GM19468 (cell line): ENCODE results near the gene ZNF512B.
"Not testable (repeated sequence)": the region's sequence is repeated elsewhere in the genome, so short reads cannot be mapped to it uniquely, and the experiment has no call there.

Experiments used
- ATAC-seq: cut with Tn5 transposase; IDR thresholded peaks from one replicate; pipeline ENCODE4 v1.9.1; 2021; ENCODE audit warnings: mild to moderate bottlenecking, moderate library complexity, moderate number of reproducible peaks; ENCODE audit not compliant: unreplicated experiment; ENCODE audit errors: extremely low read depth

Gene ZNF512B

GRCh38 chr20:63937596-63937995 lies 32.1 kb downstream of the ZNF512B start:
- no peak for ATAC-seq

GRCh38 chr20:63935447-63935846 lies 34.3 kb downstream of the ZNF512B start:
- no peak for ATAC-seq

- no peak for ATAC-seq
These were observed 35.3 kb downstream of the ZNF512B start for GRCh38 chr20:63934271-63935068.

GRCh38 chr20:63933646-63934045 lies 36.1 kb downstream of the ZNF512B start:
- no peak for ATAC-seq

- ATAC-seq = no peak
These were observed 37.0 kb downstream of the ZNF512B start for GRCh38 chr20:63932606-63933160.

GRCh38 chr20:63931735-63932134 lies 38.0 kb downstream of the ZNF512B start:
- ATAC-seq = no peak

- no peak for ATAC-seq
These were observed 38.7 kb downstream of the ZNF512B start for GRCh38 chr20:63930971-63931553.

- ATAC-seq = not testable (repeated sequence)
These were observed 40.3 kb downstream of the ZNF512B start for GRCh38 chr20:63929473-63929883.

- ATAC-seq = no peak
These were observed 40.7 kb downstream of the ZNF512B start for GRCh38 chr20:63929071-63929470.

GRCh38 chr20:63926298-63926697 lies 43.4 kb downstream of the ZNF512B start:
- no peak for ATAC-seq

GRCh38 chr20:63924241-63924640 lies 45.5 kb downstream of the ZNF512B start:
- no peak for ATAC-seq

GRCh38 chr20:63923651-63924050 lies 46.1 kb downstream of the ZNF512B start:
- ATAC-seq = no peak

- ATAC-seq = no peak
These were observed 49.5 kb downstream of the ZNF512B start for GRCh38 chr20:63920226-63920625.

- ATAC-seq = no peak
These were observed 50.6 kb downstream of the ZNF512B start for GRCh38 chr20:63919130-63919529.

- no peak for ATAC-seq
These were observed 51.9 kb downstream of the ZNF512B start for GRCh38 chr20:63917811-63918210.

GRCh38 chr20:63916371-63916939 lies 53.3 kb downstream of the ZNF512B start:
- ATAC-seq = not testable (repeated sequence)

- ATAC-seq = no peak
These were observed 54.3 kb downstream of the ZNF512B start for GRCh38 chr20:63915471-63915870.

GRCh38 chr20:63913768-63914167 lies 56.0 kb downstream of the ZNF512B start:
- no peak for ATAC-seq

- ATAC-seq = no peak
These were observed 58.6 kb downstream of the ZNF512B start for GRCh38 chr20:63911176-63911575.

GRCh38 chr20:63908008-63908682 lies 61.6 kb downstream of the ZNF512B start:
- ATAC-seq = no peak
